NCI-H2029 (cell line): ENCODE measurements around the gene TNRC6A.
"Not testable (repeated sequence)": the region's sequence is repeated elsewhere in the genome, so short reads cannot be mapped to it uniquely, and the experiment has no call there.

Source experiments
- DNase-seq: peaks from one replicate; lab custom pipeline; 2025; lab: John Stamatoyannopoulos, UW

Gene TNRC6A

DNA sequence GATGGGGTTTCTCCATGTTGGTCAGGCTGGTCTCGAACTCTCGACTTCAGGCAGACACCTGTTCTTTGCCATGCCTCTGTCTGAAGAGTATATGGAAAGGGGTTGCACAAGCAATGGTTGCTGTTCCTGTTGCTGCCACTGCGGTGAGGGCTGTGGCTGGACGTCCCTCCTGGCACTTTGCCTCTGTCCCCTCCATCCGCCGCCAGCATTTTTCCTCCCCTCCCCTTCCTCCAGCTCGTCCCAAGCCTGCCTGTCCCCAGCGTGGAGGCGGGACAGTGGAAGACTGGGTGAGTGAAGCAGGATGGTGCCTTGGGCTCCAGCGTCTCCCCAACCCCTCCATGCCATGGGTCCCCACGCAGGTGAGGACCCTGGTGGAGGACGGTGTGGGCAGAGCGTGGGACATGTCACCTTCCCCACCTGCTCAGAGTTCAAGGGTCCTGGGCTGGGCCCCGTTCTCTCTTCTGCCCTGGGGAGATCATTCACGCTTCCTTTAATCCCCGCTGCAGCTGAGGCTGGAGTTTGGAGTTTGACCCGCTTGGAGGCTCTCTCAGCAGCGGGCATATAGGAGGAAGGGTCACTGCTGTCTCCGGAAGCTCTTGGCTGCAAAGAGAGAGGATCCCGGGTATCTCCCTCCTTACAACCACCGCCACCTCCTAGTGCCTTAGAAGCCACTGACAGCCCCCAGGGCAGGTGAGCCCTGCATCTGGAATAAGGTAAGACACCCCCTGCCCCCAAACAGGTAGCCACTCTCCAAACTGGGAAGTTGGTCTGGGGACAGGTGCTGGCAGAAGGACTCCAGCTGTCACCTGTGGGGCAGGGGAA lies 116.5 kb downstream of the TNRC6A start, which contains the start of gene SLC5A11:
Gene SLC5A11 (plus strand): TSS at position 238 of the 822 bp plus-strand sequence. CDS start 12,681 bp downstream, outside the sequence.
- DNase-seq, result no peak

GRCh38 chr16:24846548-24847357 lies 117.3 kb downstream of the TNRC6A start:
- DNase-seq, result no peak

GRCh38 chr16:24847358-24847664 lies 117.9 kb downstream of the TNRC6A start:
- DNase-seq, result no peak

DNA sequence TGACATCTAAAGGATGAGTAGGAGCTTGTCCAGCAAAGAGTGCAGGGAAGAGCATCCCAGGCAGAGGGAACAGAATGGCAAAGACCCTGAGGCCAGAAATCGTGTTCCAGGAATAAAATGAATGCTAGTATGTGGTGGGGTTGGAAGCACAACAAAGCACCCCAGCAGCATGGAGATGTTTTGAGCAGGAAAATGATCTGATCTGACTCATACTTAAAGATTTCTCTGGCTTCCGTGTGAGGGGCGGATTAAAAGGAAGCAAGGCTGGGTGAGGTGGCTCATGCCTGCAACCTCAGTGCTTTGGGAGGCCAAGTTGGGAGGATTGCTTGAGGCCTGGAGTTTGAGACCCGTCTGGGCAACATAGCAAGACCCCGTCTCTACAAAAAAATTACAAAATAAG lies 118.6 kb downstream of the TNRC6A start:
- no peak for DNase-seq

DNA sequence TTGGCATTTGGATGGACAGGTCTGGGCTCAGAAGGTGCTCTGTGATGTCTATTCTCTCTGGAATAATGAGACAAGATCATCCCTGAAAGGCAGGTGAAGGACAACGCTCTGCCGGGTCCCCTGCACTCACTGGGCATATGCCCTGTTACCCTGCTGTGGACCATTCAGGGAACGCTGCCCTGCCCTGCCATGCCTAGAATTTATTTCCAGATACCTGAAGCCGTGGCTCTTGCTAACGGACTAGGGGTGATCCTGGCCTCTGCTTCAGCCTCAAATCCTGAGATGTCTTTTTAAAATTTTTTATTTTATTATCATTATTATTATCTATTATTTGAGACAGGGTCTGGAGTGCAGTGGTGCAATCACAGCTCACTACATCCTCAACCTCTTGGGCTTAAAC lies 120.2 kb downstream of the TNRC6A start:
- no peak for DNase-seq

DNA sequence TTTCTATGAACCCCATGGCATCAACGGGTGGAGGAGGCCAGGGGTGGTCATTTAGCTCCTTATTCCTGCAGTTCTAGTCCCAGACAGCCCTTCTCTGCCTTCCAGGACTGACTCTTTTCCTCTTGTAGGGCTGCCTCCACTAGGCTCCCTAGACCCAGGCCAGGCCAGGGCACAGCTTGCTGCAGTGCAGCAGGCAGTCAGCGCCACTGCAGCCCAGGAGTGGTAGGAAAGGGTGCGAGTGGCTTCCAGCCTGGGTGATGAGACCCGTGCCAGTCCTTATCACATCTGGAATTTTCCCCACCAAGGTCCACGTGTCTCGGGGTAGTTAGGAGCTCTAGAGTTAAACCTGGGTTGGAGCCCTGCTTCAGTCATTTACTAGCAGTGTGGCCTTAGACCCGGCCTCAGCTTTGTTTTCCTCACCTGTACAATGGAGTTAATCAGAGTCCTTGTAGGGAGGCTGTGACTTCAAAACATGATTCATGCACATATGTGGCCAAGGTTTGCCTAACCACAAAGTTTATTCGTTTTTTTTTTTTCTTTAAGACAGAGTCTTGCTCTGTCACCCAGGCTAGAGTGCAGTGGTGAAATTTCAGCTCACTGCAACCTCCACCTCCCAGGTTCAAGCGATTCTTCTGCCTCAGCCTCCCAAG lies 121.0 kb downstream of the TNRC6A start:
- no peak for DNase-seq

GRCh38 chr16:24851700-24852099 lies 122.2 kb downstream of the TNRC6A start:
- DNase-seq, result no peak

DNA sequence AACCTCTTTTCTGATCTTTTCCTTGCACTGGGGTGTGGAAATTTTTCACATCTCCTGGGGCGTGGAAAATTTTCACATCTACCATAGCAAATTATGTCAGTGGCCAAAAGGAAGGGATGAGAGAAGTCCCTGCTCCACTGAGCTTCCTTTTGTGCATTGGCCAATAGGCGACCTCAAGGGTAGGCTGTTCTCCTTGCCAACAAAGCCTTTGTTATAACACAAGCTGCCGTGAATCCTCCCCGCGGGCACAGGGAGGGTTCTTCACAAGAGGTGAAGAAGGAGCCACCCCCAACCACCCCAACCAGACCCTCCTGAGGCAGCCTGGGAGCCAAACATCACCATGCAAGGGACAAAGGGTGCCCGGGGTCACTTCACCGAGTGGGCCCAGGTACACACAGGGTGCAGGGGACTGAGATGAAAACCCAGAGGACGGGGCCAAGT lies 122.8 kb downstream of the TNRC6A start:
- peak; percentile 6 for DNase-seq

GRCh38 chr16:24853169-24853824 lies 123.8 kb downstream of the TNRC6A start:
- no peak for DNase-seq

- no peak for DNase-seq
These were observed 124.4 kb downstream of the TNRC6A start for GRCh38 chr16:24853830-24854229.

DNA sequence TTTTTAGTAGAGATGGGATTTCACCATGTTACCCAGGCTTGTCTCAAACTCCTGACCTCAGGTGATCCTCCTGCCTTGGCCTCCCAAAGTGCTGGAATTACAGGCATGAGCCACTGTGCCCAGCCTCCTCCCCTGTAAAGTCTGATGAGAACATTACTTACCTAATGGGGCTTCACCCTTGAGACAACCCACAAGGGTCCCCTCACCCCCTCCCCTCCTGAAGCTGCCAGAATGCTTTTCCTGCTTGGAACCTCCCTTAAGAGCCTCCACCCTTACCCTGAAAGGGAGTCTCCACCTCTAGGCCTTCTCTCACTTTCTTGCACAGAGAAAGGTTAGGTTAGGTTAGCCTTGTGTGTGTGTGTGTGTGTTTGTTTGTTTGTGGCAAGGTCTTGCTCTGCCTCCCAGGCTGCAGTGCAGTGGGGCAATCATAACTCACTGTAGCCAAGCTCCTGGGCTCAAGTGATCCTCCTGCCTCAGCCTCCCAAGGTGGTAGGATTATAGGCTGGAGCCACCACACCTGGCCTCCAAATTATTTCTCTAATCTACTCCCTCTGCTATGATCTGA lies 125.2 kb downstream of the TNRC6A start:
- no peak for DNase-seq

- no peak for DNase-seq
These were observed 126.2 kb downstream of the TNRC6A start for GRCh38 chr16:24855678-24856077.

DNA sequence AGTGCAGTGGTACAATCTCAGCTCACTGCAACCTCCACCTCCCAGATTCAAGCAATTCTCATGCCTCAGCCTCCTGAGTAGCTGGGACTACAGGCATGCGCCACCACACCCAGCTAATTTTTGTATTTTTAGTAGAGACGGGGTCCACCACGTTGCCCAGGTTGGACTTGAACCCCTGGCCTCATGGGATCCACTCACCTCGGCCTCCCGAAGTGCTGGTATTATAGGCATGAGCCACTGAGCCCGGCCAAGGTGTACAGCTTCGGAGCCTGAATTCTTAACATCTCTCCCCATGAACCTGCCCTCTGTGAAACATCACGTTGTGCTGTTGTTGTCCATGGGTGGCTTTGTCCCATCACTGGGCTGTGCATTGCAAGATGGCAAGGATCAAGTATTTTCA lies 127.4 kb downstream of the TNRC6A start:
- not testable (repeated sequence) for DNase-seq

- DNase-seq, result no peak
These were observed 129.0 kb downstream of the TNRC6A start for GRCh38 chr16:24858219-24859041.

GRCh38 chr16:24861461-24861860 lies 132.0 kb downstream of the TNRC6A start:
- DNase-seq, result no peak

DNA sequence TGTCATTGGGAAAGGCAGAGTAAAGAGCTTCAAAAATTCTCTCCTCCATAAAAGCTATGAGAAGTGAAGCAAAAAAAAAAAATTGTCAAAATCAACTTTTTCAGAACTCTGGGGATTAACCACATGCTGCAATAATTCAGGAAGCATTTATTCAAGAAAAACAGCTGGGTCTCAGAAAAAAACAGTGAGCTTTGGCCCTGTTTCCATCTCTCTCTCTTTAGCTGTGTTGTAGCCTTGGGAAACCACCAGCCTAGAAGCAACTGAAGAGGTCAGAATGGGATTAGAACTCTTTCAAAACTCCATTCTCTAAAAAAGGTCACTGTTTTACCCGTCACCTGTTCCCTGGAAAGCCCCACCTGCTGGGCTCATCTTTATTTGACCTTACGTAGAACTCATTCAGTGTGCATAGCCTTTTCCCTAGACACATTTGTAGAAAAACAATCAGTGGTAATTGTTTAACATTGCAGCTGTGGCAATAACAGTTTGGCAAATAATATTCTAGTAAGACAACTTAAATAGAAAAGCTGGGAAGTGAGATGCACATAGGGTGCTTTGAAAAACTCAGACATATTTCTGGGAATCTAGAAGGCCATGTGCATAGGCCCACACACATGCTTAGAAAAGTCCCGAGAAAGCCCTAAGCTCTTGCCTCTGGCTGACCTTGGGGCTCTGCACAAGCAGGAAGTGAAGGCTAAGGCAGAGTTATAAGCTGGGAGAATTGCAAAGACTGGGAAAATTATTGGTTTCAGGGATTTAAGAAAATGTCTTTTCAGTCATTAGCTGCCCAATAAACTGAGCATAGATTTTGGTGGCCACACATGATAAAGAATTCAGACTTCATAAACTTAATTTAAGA lies 134.4 kb downstream of the TNRC6A start:
- no peak for DNase-seq

DNA sequence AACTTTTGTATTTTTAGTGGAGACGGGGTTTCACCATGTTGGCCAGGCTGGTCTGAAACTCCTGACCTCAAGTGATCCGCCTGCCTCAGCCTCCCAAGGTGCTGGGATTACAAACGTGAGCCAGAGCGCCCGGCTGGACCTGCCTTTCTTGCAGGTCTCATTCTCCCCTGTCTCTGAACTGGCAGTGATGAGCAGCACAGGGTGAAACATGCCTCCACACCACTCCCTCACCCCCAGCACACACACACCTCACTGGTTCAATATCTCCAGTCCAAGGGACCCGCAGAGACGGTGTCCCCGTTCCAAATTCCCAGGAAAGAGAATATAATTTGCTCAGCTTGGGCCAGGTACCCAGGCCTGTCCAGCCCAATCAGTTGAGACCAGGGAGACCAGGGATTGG lies 139.6 kb downstream of the TNRC6A start:
- DNase-seq, result no peak

- DNase-seq, result no peak
These were observed 142.4 kb downstream of the TNRC6A start for GRCh38 chr16:24871891-24872290.

GRCh38 chr16:24873028-24873427 lies 143.6 kb downstream of the TNRC6A start:
- no peak for DNase-seq

GRCh38 chr16:24875466-24875865 lies 146.0 kb downstream of the TNRC6A start:
- DNase-seq, result no peak
